GM19397 (cell line): ENCODE data around the gene BSPRY.

Source experiments
- ATAC-seq: cut with Tn5 transposase; IDR thresholded peaks from one replicate; pipeline ENCODE4 v1.9.1; 2021; ENCODE audit warnings: mild to moderate bottlenecking, moderate library complexity; ENCODE audit not compliant: unreplicated experiment

Gene BSPRY

GRCh38 chr9:113349445-113350094, at the start of gene BSPRY:
BSPRY (plus strand) TSS chr9:113349541; CDS start chr9:113349580, 39 bp downstream.
- ATAC-seq, result peak; percentile 48

GRCh38 chr9:113299800-113300292, 49.5 kb upstream of the BSPRY start:
- ATAC-seq, result no peak

- ATAC-seq, result no peak
Observed at GRCh38 chr9:113301548-113301947, 47.8 kb upstream of the BSPRY start.

- no peak for ATAC-seq
Observed at GRCh38 chr9:113302792-113303418, 46.4 kb upstream of the BSPRY start, which contains the start of gene RNF183. RNF183 (minus strand) TSS chr9:113303376; CDS start chr9:113298184, 5,192 bp downstream.

- no peak for ATAC-seq
Observed at GRCh38 chr9:113306566-113306965, 42.8 kb upstream of the BSPRY start.

- ATAC-seq, result no peak
Observed at GRCh38 chr9:113307396-113307975, 41.9 kb upstream of the BSPRY start.

- no peak for ATAC-seq
Observed at GRCh38 chr9:113309204-113309813, 40.0 kb upstream of the BSPRY start.

GRCh38 chr9:113310538-113310937, 38.8 kb upstream of the BSPRY start:
- no peak for ATAC-seq

GRCh38 chr9:113311961-113312360, 37.4 kb upstream of the BSPRY start:
- no peak for ATAC-seq

GRCh38 chr9:113313261-113313660, 36.1 kb upstream of the BSPRY start:
- ATAC-seq, result no peak

GRCh38 chr9:113315231-113315630, 34.1 kb upstream of the BSPRY start:
- ATAC-seq, result no peak

- no peak for ATAC-seq
Observed at GRCh38 chr9:113316030-113316429, 33.3 kb upstream of the BSPRY start.

- ATAC-seq, result no peak
Observed at GRCh38 chr9:113317777-113318176, 31.6 kb upstream of the BSPRY start.

GRCh38 chr9:113319054-113319453, 30.3 kb upstream of the BSPRY start:
- ATAC-seq, result no peak

GRCh38 chr9:113320051-113320450, 29.3 kb upstream of the BSPRY start:
- ATAC-seq, result no peak

GRCh38 chr9:113322671-113323070, 26.7 kb upstream of the BSPRY start:
- no peak for ATAC-seq

GRCh38 chr9:113326230-113326629, 23.1 kb upstream of the BSPRY start:
- no peak for ATAC-seq

- no peak for ATAC-seq
Observed at GRCh38 chr9:113328045-113328782, 21.1 kb upstream of the BSPRY start.

- no peak for ATAC-seq
Observed at GRCh38 chr9:113331780-113332179, 17.6 kb upstream of the BSPRY start.

GRCh38 chr9:113337714-113338113, 11.6 kb upstream of the BSPRY start:
- ATAC-seq, result no peak
